Vagina (tissue), 2 donors: Measurements from ENCODE around the gene RSPH9.
A peak's percentile ranks its signal among the peaks of the same experiment; 100 is the strongest.

Source experiments
- POLR2AphosphoS5 ChIP-seq, 2 donors: sonication (generic); formaldehyde crosslinking; IDR thresholded peaks; one replicate each; pipeline ENCODE4 v1.9.0; 2017; ENCODE audit warnings: antibody characterized with exemption in 2 of 2, mild to moderate bottlenecking in 2 of 2, low read depth in 1 of 2; ENCODE audit not compliant: insufficient read depth in 1 of 2
- TF ChIP-seq, protein P1 (sequence below), 3 experiments: fragments of 450-650 bp in 2 of 3; fragments of 200-600 bp in 1 of 3; sonication (generic) in 1 of 3; IDR thresholded peaks; one replicate each; pipeline ENCODE4 v1.5.1; 2017 to 2019; ENCODE audit warnings: antibody characterized with exemption in 3 of 3, mild to moderate bottlenecking in 2 of 3, moderate library complexity in 2 of 3

DNA sequence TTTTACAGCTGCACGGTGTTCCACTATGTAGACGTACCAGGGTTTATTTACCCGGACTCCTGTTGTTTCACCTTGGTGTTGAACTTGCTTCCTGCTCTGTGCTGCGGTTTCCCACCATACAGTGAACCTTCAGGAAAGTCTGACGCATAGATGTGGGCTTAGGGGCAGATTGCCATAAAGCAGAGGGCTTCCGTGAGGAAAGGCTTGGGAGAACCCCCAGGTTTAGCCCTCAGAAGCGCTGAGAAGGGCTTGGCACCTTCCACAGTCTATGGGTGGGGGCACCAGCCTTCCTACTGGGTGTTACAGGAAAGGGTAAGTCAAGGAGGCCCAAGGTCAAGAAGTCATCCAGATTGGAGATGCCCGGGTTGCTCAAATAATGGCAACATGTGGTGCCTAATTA, 62.0 kb downstream of the RSPH9 start:
- TF ChIP-seq, protein P1, sequence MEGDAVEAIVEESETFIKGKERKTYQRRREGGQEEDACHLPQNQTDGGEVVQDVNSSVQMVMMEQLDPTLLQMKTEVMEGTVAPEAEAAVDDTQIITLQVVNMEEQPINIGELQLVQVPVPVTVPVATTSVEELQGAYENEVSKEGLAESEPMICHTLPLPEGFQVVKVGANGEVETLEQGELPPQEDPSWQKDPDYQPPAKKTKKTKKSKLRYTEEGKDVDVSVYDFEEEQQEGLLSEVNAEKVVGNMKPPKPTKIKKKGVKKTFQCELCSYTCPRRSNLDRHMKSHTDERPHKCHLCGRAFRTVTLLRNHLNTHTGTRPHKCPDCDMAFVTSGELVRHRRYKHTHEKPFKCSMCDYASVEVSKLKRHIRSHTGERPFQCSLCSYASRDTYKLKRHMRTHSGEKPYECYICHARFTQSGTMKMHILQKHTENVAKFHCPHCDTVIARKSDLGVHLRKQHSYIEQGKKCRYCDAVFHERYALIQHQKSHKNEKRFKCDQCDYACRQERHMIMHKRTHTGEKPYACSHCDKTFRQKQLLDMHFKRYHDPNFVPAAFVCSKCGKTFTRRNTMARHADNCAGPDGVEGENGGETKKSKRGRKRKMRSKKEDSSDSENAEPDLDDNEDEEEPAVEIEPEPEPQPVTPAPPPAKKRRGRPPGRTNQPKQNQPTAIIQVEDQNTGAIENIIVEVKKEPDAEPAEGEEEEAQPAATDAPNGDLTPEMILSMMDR (IDR thresholded peaks at IDR 0.05) = no peak
- peak in 1 of 2 donors; percentile 21 for TF ChIP-seq POLR2AphosphoS5 (IDR thresholded peaks at IDR 0.05; ENCODE audit: insufficient read depth in 1 of 2, low read depth in 1 of 2)
